IPS DF 6.9 (cell line): ENCODE data around the gene TADA1.
"Not testable (repeated sequence)": the region's sequence is repeated elsewhere in the genome, so short reads cannot be mapped to it uniquely, and the experiment has no call there.

ENCODE experiments used
- DNase-seq: peaks from one replicate; pipeline ENCODE4 v3.0.0-alpha.2; 2013; ENCODE audit warnings: low read depth, low spot score
- H3K27ac ChIP-seq: one replicate; pipeline ENCODE4 v1.5.1; 2013; ENCODE audit warnings: low read length, control low read depth
- H3K27me3 ChIP-seq: 2 replicates; pipeline ENCODE4 v1.6.1; 2013; ENCODE audit warnings: mild to moderate bottlenecking, low read length; ENCODE audit not compliant: control insufficient read depth, insufficient read depth
- H3K36me3 ChIP-seq: 2 replicates; pipeline ENCODE4 v1.6.1; 2013; ENCODE audit warnings: low read length; ENCODE audit not compliant: control insufficient read depth, insufficient read depth
- H3K4me1 ChIP-seq: 2 replicates; pipeline ENCODE4 v1.6.1; 2013; ENCODE audit warnings: low read length; ENCODE audit not compliant: control insufficient read depth, insufficient read depth
- H3K4me3 ChIP-seq: 2 replicates; pipeline ENCODE4 v1.5.1; 2013; ENCODE audit warnings: mild to moderate bottlenecking, low read length
- H3K9me3 ChIP-seq: 2 replicates; pipeline ENCODE4 v1.6.1; 2013; ENCODE audit warnings: low read length, inconsistent platforms; ENCODE audit not compliant: control insufficient read depth, insufficient read depth
- WGBS: extraction: QIAGEN DNeasy Blood & Tissue Kit; methylation state at CpG from one replicate; pipeline ENCODE4 v1.1.7; 2013; ENCODE audit warnings: mixed read lengths, missing lambda C conversion rate; ENCODE audit not compliant: insufficient read length, insufficient coverage; 5-methylcytosine and 5-hydroxymethylcytosine counted together

The TADA1 gene

GRCh38 chr1:166895766-166896165 is 19.7 kb upstream of the TADA1 start:
- DNase-seq, result no peak
- Histone ChIP-seq H3K27ac (no peak overlapping the region), H3K9me3 (no peaks in the 10 kb centered on the region), H3K27me3 (no peaks in the 10 kb centered on the region), H3K4me1 (no peaks in the 10 kb centered on the region), H3K4me3 (no peak overlapping the region), H3K36me3 (no peaks in the 10 kb centered on the region)
- no CpG with 5 or more reads among the region's 4 CpGs for WGBS

- DNase-seq, result no peak
- H3K9me3 ChIP-seq, result no peaks in the 10 kb centered on the region
- H3K36me3 ChIP-seq, result no peaks in the 10 kb centered on the region
- H3K27me3 ChIP-seq, result no peaks in the 10 kb centered on the region
- H3K4me1 ChIP-seq, result no peaks in the 10 kb centered on the region
- H3K4me3 ChIP-seq, result no peak overlapping the region
- H3K27ac ChIP-seq, result no peak overlapping the region
These were observed 13.7 kb upstream of the TADA1 start for GRCh38 chr1:166889776-166890175.

GRCh38 chr1:166888373-166889111 is 12.5 kb upstream of the TADA1 start:
- H3K27me3 ChIP-seq, result no peaks in the 10 kb centered on the region; the same call in 1 of the 2 replicates
- no peak overlapping the region for H3K27ac ChIP-seq
- H3K4me3 ChIP-seq, result no peak overlapping the region
- WGBS, result no CpG with 5 or more reads among the region's 4 CpGs
- no peaks in the 10 kb centered on the region for H3K4me1 ChIP-seq
- no peaks in the 10 kb centered on the region for H3K9me3 ChIP-seq
- DNase-seq, result no peak
- no peaks in the 10 kb centered on the region for H3K36me3 ChIP-seq

GRCh38 chr1:166884971-166885370 is 8.9 kb upstream of the TADA1 start:
- no CpG with 5 or more reads among the region's 3 CpGs for WGBS
- H3K9me3 ChIP-seq, result no peaks in the 10 kb centered on the region
- H3K27ac ChIP-seq, result no peak overlapping the region
- no peaks in the 10 kb centered on the region for H3K36me3 ChIP-seq
- H3K27me3 ChIP-seq, result no peaks in the 10 kb centered on the region; the same call in 1 of the 2 replicates
- no peak overlapping the region for H3K4me3 ChIP-seq
- DNase-seq, result no peak
- H3K4me1 ChIP-seq, result no peaks in the 10 kb centered on the region

- peak; percentile 74 for DNase-seq
- H3K4me3 ChIP-seq, result peak overlapping the region; percentile 1; the same call in 1 of the 2 replicates
- H3K9me3 ChIP-seq, result no peaks in the 10 kb centered on the region
- H3K36me3 ChIP-seq, result no peaks in the 10 kb centered on the region
- no peak overlapping the region for H3K27ac ChIP-seq
- WGBS, result no CpG with 5 or more reads among the region's 44 CpGs
- H3K27me3 ChIP-seq, result no peaks in the 10 kb centered on the region; the same call in 1 of the 2 replicates
- H3K4me1 ChIP-seq, result no peaks in the 10 kb centered on the region
These were observed 8.1 kb upstream of the TADA1 start for GRCh38 chr1:166884040-166884642.

GRCh38 chr1:166882893-166883292 is 6.8 kb upstream of the TADA1 start:
- no peaks in the 10 kb centered on the region for H3K36me3 ChIP-seq
- DNase-seq, result no peak

GRCh38 chr1:166878173-166878917 is 2.3 kb upstream of the TADA1 start:
- no CpG with 5 or more reads among the region's 21 CpGs for WGBS

More at GRCh38 chr1:166882893-166883292, 6.8 kb upstream of the TADA1 start:
- no CpG with 5 or more reads among the region's 2 CpGs for WGBS
- Histone ChIP-seq H3K27ac (no peak overlapping the region), H3K27me3 (no peaks in the 10 kb centered on the region; the same call in 1 of the 2 replicates), H3K4me3 (no peak overlapping the region), H3K9me3 (no peaks in the 10 kb centered on the region), H3K4me1 (no peaks in the 10 kb centered on the region)

GRCh38 chr1:166876540-166876838 is 425 bp upstream of the TADA1 start:
- Histone ChIP-seq H3K27me3 (no peaks in the 10 kb centered on the region), H3K27ac (no peak overlapping the region), H3K36me3 (no peaks in the 10 kb centered on the region), H3K9me3 (no peaks in the 10 kb centered on the region; the same call in 1 of the 2 replicates), H3K4me1 (no peaks in the 10 kb centered on the region), H3K4me3 (no peak overlapping the region; the same call in 1 of the 2 replicates)
- DNase-seq, result no peak
- WGBS, result no CpG with 5 or more reads among the region's 7 CpGs

More at GRCh38 chr1:166878173-166878917, 2.3 kb upstream of the TADA1 start:
- DNase-seq, H3K27ac ChIP-seq, H3K9me3 ChIP-seq, H3K4me1 ChIP-seq, H3K4me3 ChIP-seq, H3K36me3 ChIP-seq, H3K27me3 ChIP-seq: not testable (repeated sequence)

- no peak for DNase-seq
- H3K27me3 ChIP-seq, result no peaks in the 10 kb centered on the region
- no CpG with 5 or more reads among the region's 8 CpGs for WGBS
- H3K9me3 ChIP-seq, result no peaks in the 10 kb centered on the region; the same call in 1 of the 2 replicates
- H3K27ac ChIP-seq, result no peak overlapping the region
- H3K36me3 ChIP-seq, result no peaks in the 10 kb centered on the region
- peak overlapping the region; percentile 94 for H3K4me3 ChIP-seq
- H3K4me1 ChIP-seq, result peaks cover 3% of the 10 kb centered on the region; the same call in 1 of the 2 replicates
These were observed 746 bp downstream of the TADA1 start for GRCh38 chr1:166875302-166875733.

- no peak for DNase-seq
- Histone ChIP-seq H3K4me3 (no peak overlapping the region), H3K27ac (no peak overlapping the region), H3K27me3 (no peaks in the 10 kb centered on the region), H3K9me3 (no peaks in the 10 kb centered on the region; the same call in 1 of the 2 replicates), H3K36me3 (no peaks in the 10 kb centered on the region), H3K4me1 (peaks cover 3% of the 10 kb centered on the region; the same call in 1 of the 2 replicates)
- WGBS, result no CpG with 5 or more reads among the region's 8 CpGs
These were observed 1.6 kb downstream of the TADA1 start for GRCh38 chr1:166874464-166874863.
